ENCODE measurements around the gene CD6.

- TF ChIP-seq, protein P1, sequence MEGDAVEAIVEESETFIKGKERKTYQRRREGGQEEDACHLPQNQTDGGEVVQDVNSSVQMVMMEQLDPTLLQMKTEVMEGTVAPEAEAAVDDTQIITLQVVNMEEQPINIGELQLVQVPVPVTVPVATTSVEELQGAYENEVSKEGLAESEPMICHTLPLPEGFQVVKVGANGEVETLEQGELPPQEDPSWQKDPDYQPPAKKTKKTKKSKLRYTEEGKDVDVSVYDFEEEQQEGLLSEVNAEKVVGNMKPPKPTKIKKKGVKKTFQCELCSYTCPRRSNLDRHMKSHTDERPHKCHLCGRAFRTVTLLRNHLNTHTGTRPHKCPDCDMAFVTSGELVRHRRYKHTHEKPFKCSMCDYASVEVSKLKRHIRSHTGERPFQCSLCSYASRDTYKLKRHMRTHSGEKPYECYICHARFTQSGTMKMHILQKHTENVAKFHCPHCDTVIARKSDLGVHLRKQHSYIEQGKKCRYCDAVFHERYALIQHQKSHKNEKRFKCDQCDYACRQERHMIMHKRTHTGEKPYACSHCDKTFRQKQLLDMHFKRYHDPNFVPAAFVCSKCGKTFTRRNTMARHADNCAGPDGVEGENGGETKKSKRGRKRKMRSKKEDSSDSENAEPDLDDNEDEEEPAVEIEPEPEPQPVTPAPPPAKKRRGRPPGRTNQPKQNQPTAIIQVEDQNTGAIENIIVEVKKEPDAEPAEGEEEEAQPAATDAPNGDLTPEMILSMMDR (IDR thresholded peaks at IDR 0.05) = no peak
- no peak for TF ChIP-seq POLR2A (IDR thresholded peaks at IDR 0.05)
These were observed 29.3 kb upstream of the CD6 start for GRCh38 chr11:60942219-60942618.

All from heart left ventricle (tissue), 13 donors.